CD4-positive, alpha-beta T cell treated with Interleukin-6 at 100 ng/mL for 8 hours (primary cell): ENCODE measurements around the gene PSMD8.
"Not testable (repeated sequence)": the region's sequence is repeated elsewhere in the genome, so short reads cannot be mapped to it uniquely, and the experiment has no call there.

Experiments used
- DNase-seq: peaks from one replicate; pipeline ENCODE4 v3.0.0-alpha.2; 2020; ENCODE audit warnings: mixed read lengths, low spot score

The PSMD8 gene

DNA sequence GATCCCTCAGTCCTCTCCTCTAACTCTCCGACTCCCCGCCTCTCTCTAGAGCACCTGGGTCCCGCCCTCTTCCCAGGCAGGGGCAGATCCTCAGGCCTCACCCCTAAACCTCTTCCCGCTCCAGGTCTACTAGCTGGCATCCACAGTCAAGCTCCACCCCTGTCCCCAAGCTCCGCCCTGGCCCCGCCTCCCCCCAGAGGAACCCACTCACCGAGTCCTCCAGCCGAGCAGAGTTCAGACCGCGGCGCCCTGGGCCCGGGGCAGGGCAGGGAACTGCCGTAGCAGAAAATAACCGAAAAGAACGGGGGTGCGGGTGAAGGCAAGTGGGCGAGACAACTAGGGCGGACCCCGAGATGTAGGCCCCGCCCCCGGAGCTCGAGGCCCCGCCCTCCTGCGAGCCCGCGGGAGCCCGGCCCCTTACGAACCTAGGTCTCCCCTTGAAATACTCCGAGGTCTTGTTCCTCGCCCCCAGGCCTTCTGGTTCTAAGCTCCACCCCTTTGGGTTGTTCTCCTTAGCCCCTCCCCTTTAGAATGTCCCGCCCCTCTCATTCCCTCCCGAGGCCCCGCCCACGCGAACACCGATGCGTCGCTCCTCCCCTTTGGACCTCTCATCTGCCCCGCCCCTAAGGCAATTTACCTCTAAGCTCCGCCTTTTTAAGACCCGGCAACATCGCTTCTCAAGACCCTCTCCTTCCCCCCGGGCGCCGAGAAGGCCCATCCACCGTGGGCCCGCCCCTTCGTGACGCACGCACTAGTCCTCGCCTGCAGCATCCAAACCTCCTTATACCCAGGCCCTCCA, 13.4 kb downstream of the PSMD8 start, which contains the start of gene GGN:
TSS of gene GGN (minus strand) at position 485 of the 799 bp plus-strand sequence. CDS start 773 bp downstream, outside the sequence.
- DNase-seq = peak; percentile 75

DNA sequence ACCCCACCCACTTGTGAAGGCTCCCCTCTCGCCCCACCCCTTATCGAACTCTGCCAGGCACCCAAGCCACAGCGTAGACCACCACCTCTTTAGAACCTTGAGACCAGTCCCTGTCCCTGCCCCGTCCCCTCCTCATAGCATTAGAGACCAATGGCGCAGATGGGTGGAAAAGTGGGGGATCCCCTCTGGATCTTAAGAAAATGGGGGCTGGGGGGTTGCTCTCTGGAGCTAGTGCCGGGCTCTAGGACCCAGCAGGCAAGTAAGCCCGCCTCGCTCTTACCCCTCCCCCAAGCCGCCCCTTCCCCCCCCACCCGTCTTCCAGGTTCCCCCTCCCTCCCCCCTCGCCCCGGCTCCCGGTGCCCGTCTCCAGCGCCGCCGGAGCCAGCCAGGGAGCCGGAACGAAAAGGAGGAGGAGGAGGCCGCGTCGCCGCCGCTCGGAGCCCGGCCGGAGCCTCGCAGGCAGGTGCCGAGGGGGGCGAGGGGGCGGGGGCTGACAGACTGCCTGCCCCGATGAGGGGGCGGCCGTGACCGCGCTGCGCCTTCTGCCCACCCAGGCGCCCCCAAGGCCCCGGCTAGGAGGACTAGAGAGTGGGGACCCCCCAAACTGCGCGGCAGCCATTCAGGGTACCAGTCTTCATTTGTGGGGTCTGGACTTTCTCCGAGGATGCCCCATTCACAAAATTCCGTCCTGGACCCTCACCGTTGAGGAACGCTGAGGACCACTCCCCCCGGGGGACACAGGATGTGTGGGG, 14.2 kb downstream of the PSMD8 start, which contains the start of gene SPRED3:
TSS of gene SPRED3 (plus strand) at position 349 of the 752 bp plus-strand sequence. CDS start 1,606 bp downstream, outside the sequence.
- DNase-seq = no peak

DNA sequence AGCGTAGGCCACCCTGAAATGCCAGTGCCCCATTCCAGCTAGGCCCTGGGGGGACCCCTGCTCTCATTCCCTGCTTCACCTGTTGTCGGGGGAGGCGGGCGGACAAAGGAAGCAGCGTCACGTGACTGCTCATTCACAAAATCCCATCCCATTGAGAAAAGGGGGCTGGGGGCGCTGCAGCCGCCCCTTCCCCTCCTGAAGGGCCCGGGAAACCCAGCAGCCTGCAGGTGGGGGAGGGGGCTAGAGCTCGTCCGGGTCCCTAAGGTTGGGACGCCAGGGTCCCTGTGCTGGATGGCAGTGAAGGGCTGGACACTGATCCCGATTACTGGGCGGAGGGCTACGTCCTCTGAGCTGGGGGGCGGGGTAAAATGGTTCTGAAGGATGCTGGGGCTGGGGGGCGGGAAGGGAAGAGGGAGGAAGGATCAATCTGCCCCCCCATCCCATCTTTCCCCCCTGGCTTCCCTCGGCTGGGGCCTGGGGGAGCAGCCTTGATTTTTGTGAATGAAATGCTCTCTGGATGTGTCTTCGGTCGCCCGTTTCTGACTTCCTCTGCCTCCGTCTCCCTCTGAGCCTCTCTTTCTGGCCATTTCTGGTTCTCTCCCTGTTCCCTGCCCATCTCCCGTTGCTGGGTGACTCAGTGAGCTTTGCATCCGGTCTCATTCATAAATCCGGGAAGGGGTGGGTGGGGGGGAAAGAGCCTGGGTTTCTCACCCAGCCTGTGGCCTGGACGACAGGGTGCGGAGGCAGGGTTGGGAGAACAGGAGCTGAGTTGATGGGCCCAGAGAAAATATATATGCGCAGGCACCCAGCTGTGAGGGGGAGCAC, 14.9 kb downstream of the PSMD8 start:
- DNase-seq = no peak

DNA sequence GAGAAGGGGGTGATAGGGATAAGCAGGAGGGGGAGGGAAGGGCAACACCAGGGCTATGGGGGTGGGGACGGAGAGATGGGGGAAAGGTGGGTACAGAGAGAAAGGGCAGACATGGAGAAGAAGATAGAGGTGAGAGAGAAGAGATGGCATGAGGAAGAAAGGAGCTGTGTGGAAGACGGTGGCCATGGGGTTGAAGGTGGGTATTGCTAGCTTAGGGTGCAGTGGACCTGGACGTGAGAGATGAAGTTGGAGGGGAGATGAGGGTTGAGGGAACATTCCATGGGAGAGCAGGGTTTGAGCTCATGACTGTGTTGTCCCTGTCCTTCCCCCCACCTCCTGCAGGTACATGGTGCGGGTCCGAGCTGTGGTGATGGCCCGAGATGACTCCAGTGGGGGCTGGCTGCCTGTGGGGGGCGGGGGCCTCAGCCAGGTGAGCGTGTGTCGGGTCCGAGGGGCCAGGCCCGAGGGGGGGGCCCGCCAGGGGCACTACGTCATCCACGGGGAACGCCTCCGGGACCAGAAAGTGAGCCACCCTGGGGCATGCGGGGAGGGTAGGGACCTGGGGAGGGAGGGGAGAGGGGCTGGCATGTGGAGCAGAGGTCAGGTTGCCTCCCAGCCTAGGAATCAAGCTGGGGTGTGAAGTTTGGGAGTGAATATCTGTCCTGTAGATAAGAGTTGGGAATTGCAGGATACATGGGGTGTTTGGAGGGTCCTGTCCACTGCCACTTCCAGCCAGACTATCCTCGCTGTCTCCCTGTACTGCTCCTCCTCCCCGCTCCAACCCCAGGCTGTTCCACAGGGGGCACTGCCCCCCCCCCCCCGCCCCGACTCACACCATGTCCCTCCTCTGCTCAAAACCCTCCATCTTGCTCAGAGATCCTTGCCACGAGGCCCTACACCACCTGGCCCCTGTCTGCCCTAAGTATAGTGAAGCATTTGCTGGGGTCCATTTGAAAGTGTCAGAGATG, 15.9 kb downstream of the PSMD8 start:
- DNase-seq = no peak

DNA sequence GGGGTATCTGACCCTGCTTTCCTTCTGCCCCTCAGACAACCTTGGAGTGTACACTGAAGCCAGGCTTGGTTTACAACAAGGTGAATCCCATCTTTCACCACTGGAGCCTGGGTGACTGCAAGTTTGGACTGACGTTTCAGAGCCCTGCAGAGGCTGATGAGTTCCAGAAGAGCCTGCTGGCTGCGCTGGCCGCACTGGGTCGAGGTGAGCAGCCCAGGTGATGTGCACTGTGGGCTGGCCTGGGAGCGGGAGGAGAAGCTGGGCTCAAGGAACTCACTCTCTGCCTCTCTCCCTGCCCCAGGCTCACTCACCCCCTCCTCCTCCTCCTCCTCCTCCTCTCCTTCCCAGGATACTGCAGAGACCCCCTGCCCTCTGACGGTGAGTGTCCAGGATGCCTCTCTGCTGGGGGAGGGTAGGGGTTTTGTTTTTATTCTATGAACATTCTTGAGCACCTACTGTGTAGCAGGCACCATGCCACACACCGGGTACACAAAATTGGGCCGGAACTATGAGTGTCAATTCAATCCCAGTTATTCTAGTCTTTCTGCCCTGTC, 17.6 kb downstream of the PSMD8 start:
- DNase-seq = no peak

DNA sequence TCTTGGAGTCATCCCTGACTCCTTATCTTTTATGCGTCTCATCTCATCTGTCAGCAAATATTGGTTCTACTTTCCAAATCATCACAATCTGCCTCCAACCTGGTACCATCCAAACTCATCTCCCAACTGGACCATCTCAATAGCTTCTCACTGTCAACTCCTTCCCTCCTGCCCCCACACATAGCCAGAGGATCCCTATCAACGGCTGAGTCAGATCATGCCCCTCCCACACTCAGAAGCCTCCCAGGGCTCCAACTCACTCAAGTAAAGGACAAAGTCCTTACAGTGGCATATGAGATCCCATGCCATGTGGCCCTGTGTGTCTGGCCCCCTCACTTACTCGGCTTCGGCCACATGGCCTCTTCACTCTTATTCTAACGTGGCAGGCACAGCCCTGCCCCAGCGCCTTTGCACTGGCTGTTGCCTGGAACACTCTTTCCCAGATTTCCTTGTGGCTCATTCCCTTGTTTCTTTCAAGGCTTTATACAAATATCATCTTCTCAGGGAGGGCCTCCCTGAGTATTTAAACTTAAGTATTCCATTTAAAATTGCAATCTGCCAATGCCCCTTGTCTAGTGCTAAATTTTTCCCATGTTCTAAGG, 18.4 kb downstream of the PSMD8 start:
- DNase-seq = no peak

DNA sequence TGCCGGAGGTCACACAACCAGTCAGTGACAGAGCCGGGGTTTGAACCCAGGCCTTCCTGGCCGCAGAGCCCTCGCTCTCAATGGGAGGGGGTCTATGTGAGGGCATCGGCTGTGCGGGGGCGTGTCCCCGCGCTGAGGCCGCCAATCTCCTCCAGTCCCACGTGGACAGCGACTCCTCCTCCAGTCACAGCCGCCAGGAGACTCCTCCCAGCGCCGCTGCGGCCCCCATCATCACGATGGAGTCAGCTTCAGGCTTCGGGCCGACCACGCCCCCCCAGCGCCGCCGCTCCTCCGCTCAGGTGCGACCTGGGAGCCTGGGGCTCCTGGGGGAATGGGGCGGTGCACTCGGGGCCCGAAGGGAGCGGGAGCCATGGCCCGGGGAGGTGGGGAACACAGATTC, 20.1 kb downstream of the PSMD8 start:
- peak; percentile 63 for DNase-seq

DNA sequence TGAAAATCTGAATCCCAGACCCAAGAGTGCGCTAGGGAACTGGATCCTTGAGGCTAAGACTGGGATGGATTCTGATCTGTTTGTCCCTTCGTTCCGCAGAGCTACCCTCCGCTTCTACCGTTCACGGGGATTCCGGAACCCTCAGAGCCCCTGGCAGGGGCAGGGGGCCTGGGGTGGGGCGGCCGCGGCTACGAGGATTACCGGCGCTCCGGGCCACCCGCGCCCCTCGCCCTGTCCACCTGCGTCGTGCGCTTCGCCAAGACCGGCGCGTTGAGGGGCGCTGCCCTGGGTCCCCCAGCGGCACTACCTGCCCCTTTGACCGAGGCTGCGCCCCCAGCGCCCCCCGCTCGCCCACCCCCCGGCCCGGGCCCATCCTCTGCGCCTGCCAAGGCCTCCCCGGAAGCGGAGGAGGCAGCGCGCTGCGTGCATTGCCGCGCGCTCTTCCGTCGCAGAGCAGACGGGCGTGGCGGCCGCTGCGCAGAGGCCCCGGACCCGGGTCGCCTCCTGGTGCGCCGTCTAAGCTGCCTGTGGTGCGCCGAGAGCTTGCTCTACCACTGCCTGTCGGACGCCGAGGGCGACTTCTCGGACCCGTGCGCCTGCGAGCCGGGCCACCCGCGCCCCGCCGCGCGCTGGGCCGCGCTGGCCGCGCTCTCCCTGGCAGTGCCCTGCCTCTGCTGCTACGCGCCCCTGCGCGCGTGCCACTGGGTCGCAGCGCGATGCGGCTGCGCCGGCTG, 21.2 kb downstream of the PSMD8 start:
- peak; percentile 37 for DNase-seq

DNA sequence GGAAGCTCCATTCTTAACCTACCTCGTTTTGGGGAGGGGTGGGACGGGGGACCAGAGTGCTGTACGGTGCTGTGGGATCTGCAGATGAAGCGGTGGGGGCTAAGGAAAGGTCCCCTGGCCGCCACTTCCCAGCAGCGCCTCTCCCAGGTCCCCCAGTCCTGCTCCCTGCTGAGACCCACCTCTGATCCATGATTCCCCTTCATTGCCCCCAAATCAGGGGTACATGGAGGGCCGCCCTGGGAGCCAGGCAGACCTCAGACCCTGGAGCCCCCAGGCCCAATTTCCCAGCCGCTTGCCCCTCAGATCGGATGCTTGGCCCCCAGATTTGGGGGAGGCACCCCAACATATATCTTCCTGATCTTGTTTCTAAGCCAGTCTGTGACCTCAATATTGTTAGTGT, 24.7 kb downstream of the PSMD8 start:
- DNase-seq = no peak

DNA sequence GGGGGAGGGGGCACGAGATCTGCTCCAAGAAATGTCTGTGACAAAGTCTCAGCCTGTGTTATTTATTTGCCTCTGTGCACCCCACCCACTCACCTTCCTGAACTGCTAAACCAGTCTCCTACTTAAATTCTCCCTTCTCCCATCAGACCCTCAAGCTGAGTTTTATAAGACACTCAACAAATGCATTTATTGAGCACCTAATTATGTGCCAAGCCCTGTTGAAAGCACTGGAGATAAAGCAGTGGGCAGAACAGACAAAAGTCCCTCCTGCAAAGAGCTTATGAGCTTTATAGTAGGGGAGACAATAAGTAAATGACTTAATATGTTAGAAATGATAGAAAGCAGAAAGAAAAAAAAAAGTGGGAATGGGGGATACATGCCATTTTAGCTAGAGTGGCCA, 25.2 kb downstream of the PSMD8 start:
- DNase-seq = no peak

DNA sequence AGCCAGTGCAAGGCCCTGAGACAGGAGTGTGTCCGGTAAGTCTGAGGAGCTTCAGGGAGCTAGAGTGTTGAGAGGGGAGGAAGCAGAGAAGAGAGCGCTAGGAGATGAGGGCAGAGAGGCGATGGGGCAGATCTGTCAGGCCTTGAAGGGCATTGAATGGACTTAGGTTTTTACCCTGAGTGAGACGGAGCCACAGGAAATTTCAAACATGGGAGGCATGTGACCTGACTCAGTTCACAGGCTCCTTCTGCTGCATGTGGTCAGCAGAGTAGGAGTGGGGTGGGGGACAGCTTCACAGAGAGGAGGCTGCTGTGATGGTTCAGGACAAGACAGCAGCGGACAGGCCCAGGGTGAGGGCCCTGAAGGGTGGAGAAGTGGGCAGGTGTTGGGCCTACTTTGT, 26.0 kb downstream of the PSMD8 start:
- DNase-seq = no peak

DNA sequence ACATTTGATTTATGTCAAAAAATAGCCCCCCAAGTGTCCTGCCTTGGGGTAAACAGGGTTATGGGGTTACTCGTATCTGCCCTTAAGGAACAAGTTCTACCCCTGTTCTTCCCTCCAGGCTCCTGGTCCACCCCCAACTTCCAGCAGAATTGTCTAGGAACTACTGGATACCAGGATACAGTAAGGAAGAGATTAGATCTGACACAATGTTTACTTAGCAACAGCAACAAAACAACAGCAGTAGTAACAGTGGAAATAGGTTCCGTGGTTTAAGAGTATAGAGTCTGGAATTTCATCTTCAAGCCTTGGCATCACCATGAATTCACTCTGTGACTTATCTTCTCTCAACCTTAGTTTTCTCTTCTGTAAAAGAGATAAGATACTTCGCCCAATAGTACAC, 26.8 kb downstream of the PSMD8 start:
- no peak for DNase-seq

DNA sequence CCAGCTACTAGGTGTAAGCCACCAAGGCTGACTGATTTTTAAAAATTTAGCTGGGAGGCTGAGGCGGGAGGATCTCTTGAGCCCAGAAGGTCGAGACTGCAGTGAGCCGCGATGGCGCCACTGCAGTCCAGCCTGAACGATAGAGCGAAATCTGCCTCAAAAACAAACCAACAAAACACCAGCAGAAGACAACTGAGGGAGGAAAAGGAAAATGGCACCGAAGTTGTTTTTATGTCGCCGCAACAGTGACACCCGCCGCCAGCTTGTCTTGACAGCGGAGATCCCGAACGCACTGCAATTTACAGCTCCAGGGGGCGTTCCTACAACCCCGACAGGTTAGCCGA, 28.2 kb downstream of the PSMD8 start:
- no peak for DNase-seq

DNA sequence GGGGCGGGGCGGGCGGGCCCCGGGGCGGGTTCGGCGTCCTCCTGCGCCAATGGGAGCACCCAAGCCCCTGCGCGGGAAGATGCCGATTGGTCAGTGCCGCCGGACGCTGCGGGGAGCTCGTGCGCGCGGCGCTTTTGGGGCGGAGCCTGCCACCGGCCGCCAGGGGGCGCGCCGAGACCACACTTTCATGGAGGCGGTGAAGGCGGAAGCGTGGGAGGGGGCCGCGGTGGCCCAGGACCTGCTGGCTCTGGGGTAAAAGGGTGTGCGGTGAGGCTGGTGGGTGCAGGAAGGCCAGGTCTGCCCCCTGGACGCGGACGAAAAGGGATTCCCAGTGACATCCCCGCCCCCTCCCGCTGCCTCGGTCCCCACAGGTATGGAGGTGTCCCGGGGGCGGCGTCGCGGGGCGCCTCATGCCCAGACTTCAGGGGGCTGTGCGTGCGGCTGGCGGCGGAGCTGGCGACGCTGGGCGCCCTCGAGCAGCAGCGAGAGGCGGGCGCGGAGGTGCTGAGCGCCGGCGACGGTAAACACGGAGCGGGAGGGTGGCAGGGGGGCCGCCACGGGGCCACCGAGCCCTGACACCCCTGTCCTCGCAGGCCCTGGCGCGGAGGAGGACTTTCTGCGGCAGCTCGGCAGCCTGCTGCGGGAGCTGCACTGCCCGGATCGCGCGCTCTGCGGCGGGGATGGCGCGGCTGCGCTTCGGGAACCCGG, 28.8 kb downstream of the PSMD8 start, which contains the start of gene FAM98C:
TSS of gene FAM98C (plus strand) at position 127 of the 708 bp plus-strand sequence. CDS start at position 188, 61 bp downstream.
- peak; percentile 99 for DNase-seq

DNA sequence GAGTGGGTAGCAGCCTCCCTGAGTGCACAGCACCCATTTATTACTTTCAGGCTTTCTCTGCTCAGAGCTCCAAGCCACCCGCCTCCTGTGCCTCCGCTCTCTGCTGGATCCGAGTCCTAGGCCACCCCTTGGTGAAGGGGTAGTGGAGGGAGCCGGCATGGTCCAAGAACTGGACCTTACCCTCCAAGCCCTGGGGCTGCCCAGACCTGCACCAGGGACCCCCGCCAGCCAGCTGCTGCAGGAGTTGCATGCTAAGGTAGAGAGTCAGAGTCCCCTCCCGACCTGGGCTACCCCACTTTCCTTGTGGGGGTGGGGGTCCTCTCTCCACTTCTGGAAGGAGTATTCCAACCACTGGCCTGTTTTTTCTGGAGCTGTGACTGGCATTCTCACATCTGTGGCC, 30.5 kb downstream of the PSMD8 start:
- DNase-seq = no peak

DNA sequence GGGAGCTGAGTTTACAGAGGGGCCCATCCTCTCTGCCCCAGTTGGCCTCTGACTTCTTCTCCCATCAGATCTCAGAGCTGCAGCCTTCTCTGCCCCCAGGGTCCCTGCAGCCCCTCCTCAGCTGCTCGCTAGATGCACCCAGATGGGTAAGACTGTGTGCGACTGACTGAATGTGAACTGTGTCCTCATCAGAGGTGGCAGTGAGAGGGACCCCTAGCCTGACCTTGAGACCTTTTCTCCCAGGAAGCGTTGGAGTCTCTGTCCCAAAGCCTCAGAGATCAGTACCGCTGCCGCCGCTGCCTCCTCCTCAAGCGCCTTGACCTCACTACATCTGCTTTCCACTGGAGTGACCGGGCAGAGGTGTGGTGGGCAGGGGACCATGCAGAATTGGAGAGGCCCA, 30.9 kb downstream of the PSMD8 start:
- no peak for DNase-seq

DNA sequence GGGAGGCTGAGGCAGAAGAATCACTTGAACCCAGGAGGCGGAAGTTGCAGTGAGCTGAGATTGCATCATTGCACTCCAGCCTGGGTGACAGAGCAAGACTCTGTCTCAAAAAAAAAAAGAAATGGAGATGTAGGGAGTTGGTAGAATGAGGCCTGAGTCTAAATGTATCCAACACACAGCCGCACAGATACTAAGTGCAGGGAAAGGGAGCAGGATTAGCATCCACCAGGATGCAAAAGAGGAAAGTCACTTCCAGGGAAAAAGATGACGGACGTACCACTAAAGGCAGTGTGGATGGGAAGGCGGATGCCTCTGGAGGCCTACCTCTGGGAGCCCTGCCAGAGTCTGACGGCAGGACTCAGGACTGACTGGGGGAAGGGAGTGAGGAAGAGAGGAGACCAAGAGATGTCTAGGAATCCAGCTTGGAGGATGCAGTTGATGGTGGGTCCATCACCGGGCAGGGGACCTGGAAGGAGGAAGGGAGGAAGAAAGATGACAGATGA, 35.3 kb downstream of the PSMD8 start:
- no peak for DNase-seq

DNA sequence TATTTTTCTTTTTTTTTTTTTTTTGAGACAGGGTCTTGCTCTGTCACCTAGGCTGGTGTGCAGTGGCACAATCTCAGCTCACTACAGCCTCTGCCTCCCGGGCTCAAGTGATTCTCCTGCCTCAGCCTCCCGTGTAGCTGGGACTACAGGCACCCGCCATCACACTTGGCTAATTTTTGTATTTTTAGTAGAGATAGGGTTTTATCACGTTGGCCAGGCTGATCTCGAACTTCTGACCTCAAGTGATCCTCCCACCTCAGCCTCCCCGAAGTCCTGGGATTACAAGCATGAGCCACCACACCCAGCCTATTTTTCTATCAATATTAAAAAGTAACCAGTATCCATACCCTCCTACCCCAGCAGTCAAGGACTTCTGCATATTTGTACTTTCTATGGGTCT, 36.0 kb downstream of the PSMD8 start:
- DNase-seq = not testable (repeated sequence)
